Body of pancreas (tissue), 4 donors: ENCODE measurements around the gene XDH. TPM values are rescaled to one million over a fixed set of nuclear protein-coding genes. Genes with fewer than 3 reads are reported as not detected.

Experiments
- ATAC-seq: fragments of 150-250 bp; one replicate; pipeline ENCODE4 v1.9.1; 2016
- DNase-seq, 4 donors: peaks; one replicate each; pipeline ENCODE4 v3.0.0-alpha.2; 2019
- H3K27ac ChIP-seq, 4 donors: fragments of 200-600 bp; sonication (generic); 1 replicate in 3 of 4; 2 replicates in 1 of 4; pipeline versions ENCODE4 v1.5.1 to v1.6.1; 2016 to 2019; ENCODE audit warnings: mild to moderate bottlenecking in 1 of 4, mixed read lengths in 1 of 4, moderate library complexity in 1 of 4
- H3K27me3 ChIP-seq, 2 donors: fragments of 200-600 bp; sonication (generic); one replicate each; pipeline ENCODE4 v1.6.0; 2016; ENCODE audit warnings: mild to moderate bottlenecking in 1 of 2
- H3K36me3 ChIP-seq, 2 donors: fragments of 200-600 bp; sonication (generic); replicated peaks in 1 of 2; 2 replicates each; pipeline ENCODE4 v1.5.1; 2016; ENCODE audit warnings: low read depth in 2 of 2; ENCODE audit not compliant: insufficient read depth in 1 of 2
- H3K4me1 ChIP-seq: fragments of 200-600 bp; sonication (generic); one replicate; pipeline ENCODE4 v1.6.0; 2016
- H3K4me3 ChIP-seq, 2 donors: fragments of 200-600 bp; sonication (generic); 1 replicate in 1 of 2; 2 replicates in 1 of 2; pipeline ENCODE4 v1.5.1; 2016 to 2019
- H3K9me3 ChIP-seq, 3 donors: fragments of 200-600 bp; sonication (generic); 1 replicate in 2 of 3; 2 replicates in 1 of 3; pipeline ENCODE4 v1.5.1; 2016
- POLR2A ChIP-seq, 3 donors: fragments of 450-650 bp; IDR thresholded peaks; one replicate each; pipeline ENCODE4 v1.6.1; 2016; ENCODE audit warnings: antibody characterized with exemption in 3 of 3, mild to moderate bottlenecking in 2 of 3
- WGBS, 2 donors: methylation state at CpG; one replicate each; pipeline ENCODE4 v1.1.5; 2017; 5-methylcytosine and 5-hydroxymethylcytosine counted together
- intact Hi-C: fragments of 100-400 bp; cut with DNase I; formaldehyde crosslinking; loops from one replicate; pipeline ENCODE4 v1.15.1; 2023
- total RNA-seq, 2 donors: library from RNA; depleted of rRNA; stranded (reverse); fragments of >200 nt; gene quantifications; one replicate each; pipeline ENCODE4 v1.1.0, GENCODE V29; 2016
- TF ChIP-seq, protein P1 (sequence below), 7 experiments: fragments of 450-650 bp in 4 of 7; fragments of 200-600 bp in 3 of 7; sonication (generic) in 3 of 7; IDR thresholded peaks; one replicate each; pipeline ENCODE4 v1.5.1; 2016 to 2019; ENCODE audit warnings: antibody characterized with exemption in 7 of 7

XDH gene
- total RNA-seq, 2 donors from 2014 or later = 0.78 to 4.9 TPM

DNA sequence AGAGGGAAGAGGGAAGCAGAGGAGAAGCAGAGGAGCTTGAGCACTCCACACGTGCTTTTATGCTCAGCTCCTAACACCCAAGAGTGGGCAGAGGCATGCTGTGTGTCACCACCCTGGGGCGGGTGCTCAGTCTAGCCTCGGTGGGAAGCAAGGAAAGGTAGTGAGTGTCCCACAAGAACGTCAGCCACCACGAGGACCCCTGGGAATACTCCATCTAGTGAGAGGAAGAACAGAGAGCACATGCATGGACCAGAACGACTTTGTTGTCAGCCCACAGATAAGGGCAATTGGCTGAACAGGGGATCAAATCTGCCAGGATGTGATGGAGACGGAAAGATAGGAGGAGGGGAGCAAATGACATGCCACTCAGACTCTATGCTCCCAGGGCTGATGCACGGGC is 83.4 kb downstream of the XDH start:
- no peak for DNase-seq
- WGBS, 2 donors = 43 to 46% methylated on average over 8 of the region's 8 CpGs
- Histone ChIP-seq H3K27me3 (no peaks in the 10 kb centered on the region), H3K4me3 (no peak overlapping the region), H3K36me3 (no peaks in the 10 kb centered on the region), H3K9me3 (no peaks in the 10 kb centered on the region), H3K4me1 (no peaks in the 10 kb centered on the region), H3K27ac (no peak overlapping the region)
- ATAC-seq = no peak
- no peak for TF ChIP-seq POLR2A (IDR thresholded peaks at IDR 0.05)
- TF ChIP-seq, protein P1, sequence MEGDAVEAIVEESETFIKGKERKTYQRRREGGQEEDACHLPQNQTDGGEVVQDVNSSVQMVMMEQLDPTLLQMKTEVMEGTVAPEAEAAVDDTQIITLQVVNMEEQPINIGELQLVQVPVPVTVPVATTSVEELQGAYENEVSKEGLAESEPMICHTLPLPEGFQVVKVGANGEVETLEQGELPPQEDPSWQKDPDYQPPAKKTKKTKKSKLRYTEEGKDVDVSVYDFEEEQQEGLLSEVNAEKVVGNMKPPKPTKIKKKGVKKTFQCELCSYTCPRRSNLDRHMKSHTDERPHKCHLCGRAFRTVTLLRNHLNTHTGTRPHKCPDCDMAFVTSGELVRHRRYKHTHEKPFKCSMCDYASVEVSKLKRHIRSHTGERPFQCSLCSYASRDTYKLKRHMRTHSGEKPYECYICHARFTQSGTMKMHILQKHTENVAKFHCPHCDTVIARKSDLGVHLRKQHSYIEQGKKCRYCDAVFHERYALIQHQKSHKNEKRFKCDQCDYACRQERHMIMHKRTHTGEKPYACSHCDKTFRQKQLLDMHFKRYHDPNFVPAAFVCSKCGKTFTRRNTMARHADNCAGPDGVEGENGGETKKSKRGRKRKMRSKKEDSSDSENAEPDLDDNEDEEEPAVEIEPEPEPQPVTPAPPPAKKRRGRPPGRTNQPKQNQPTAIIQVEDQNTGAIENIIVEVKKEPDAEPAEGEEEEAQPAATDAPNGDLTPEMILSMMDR (IDR thresholded peaks at IDR 0.05) = no peak
- intact Hi-C loops = loop anchor here (5.0 kb wide), 1 partner anchor 614 kb away; no protein-coding TSS in a partner anchor

- Histone ChIP-seq H3K36me3 (no peaks in the 10 kb centered on the region), H3K4me1 (no peaks in the 10 kb centered on the region), H3K9me3 (no peaks in the 10 kb centered on the region), H3K4me3 (no peak overlapping the region), H3K27me3 (no peaks in the 10 kb centered on the region), H3K27ac (no peak overlapping the region)
- TF ChIP-seq, protein P1 (IDR thresholded peaks at IDR 0.05) = no peak
- TF ChIP-seq POLR2A (IDR thresholded peaks at IDR 0.05) = no peak
- ATAC-seq (no peak), DNase-seq (no peak)
- intact Hi-C loops = no loop called here
- WGBS, 2 donors = 49 to 72% methylated on average over 2 of the region's 2 CpGs
Measured at GRCh38 chr2:31329081-31329625, 85.4 kb downstream of the XDH start.

- TF ChIP-seq POLR2A (IDR thresholded peaks at IDR 0.05) = no peak
- TF ChIP-seq, protein P1 (IDR thresholded peaks at IDR 0.05) = no peak
- no peak overlapping the region for H3K4me3 ChIP-seq
- H3K4me1 ChIP-seq = no peaks in the 10 kb centered on the region
- intact Hi-C loops = no loop called here
- ATAC-seq (no peak), DNase-seq (no peak)
- no peak overlapping the region for H3K27ac ChIP-seq
- H3K36me3 ChIP-seq = no peaks in the 10 kb centered on the region
- H3K27me3 ChIP-seq = no peaks in the 10 kb centered on the region
- no peaks in the 10 kb centered on the region for H3K9me3 ChIP-seq
Measured at GRCh38 chr2:31328026-31328425, 86.5 kb downstream of the XDH start.

DNA sequence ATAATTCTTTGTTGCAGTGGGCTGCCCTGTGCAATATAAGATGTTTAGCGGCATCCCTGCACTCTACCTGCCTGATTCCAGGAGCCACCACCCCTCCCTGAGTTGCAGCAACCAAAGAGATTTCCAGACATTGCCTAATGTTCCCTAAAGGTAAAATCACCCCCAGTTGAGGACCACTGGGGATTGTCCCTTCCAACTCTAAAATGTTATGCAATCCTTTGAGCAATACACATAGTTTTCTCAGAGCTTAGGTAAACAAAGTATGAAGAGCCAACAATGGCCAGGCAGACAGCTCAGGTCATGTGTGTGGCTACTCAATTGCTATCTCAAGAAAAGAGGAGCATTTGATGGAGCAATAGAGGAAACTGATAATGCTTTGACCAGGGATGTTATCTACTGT is 87.0 kb downstream of the XDH start:
- Histone ChIP-seq H3K36me3 (no peaks in the 10 kb centered on the region), H3K27me3 (no peaks in the 10 kb centered on the region), H3K9me3 (no peaks in the 10 kb centered on the region), H3K27ac (no peak overlapping the region), H3K4me3 (no peak overlapping the region), H3K4me1 (no peaks in the 10 kb centered on the region)
- ATAC-seq (no peak), DNase-seq (no peak)
- 100% methylated on average over 1 of the region's 1 CpG; no CpG with 5 or more reads in 1 of the 2 donors for WGBS, 2 donors
- intact Hi-C loops = no loop called here
- TF ChIP-seq, protein P1 (IDR thresholded peaks at IDR 0.05) = no peak
- no peak for TF ChIP-seq POLR2A (IDR thresholded peaks at IDR 0.05)

- Histone ChIP-seq H3K27ac (no peak overlapping the region), H3K4me1 (no peaks in the 10 kb centered on the region), H3K4me3 (no peak overlapping the region), H3K36me3 (no peaks in the 10 kb centered on the region), H3K9me3 (no peaks in the 10 kb centered on the region), H3K27me3 (no peaks in the 10 kb centered on the region)
- ATAC-seq (no peak), DNase-seq (no peak)
- TF ChIP-seq POLR2A (IDR thresholded peaks at IDR 0.05) = no peak
- TF ChIP-seq, protein P1 (IDR thresholded peaks at IDR 0.05) = no peak
- intact Hi-C loops = no loop called here
- WGBS, 2 donors = 31 to 38% methylated on average over 5 of the region's 5 CpGs
Measured at GRCh38 chr2:31324016-31324633, 90.4 kb downstream of the XDH start.
